Measurements from ENCODE around the gene NNMT. TPM values are rescaled to one million over a fixed set of nuclear protein-coding genes. Genes with fewer than 3 reads are reported as not detected.

The NNMT gene
- total RNA-seq, 1 experiment from 2014 or later = not detected

GRCh38 chr11:114275280-114275679, 20.9 kb upstream of the NNMT start:
- Histone ChIP-seq H3K4me1 (ENCODE audit: control insufficient read depth in 1 of 2, insufficient read depth in 2 of 2, low read length in 2 of 2) (no peaks in the 10 kb centered on the region), H3K4me3 (replicated peaks in 1 of 2; ENCODE audit: low read depth in 1 of 2, low read length in 2 of 2) (no peak overlapping the region), H2AFZ (ENCODE audit: low read depth, low read length, poor library complexity, severe bottlenecking) (no peak overlapping the region), H3K4me2 (ENCODE audit: low read length) (no peak overlapping the region), H3K36me3 (ENCODE audit: control insufficient read depth in 1 of 2, insufficient read depth in 2 of 2, low read length in 2 of 2) (no peaks in the 10 kb centered on the region), H3K27me3 (ENCODE audit: insufficient read depth, low read length) (peaks cover 40% of the 10 kb centered on the region), H3K9me2 (ENCODE audit: insufficient read depth) (no peaks in the 10 kb centered on the region), H3K79me2 (ENCODE audit: insufficient read depth, low read length) (no peaks in the 10 kb centered on the region), H3K27ac (ENCODE audit: low read depth, low read length) (no peak overlapping the region), H3K9me3 (ENCODE audit: control insufficient read depth in 1 of 2, insufficient read depth in 1 of 2, low read depth in 1 of 2, low read length in 2 of 2) (0 out of 4 replicates have a peak, but pooled peaks cover 0 to 3% of the 10 kb centered on the region in 2 experiments), H4K20me1 (ENCODE audit: insufficient read depth) (no peaks in the 10 kb centered on the region), H3K9ac (ENCODE audit: low read length) (no peak overlapping the region)
- ChIA-PET RAD21 (ENCODE audit: low non-redundant PET in 1 of 2, low total read pairs in 2 of 2, uncharacterized antibody in 2 of 2, unreplicated experiment in 2 of 2) (no interaction called here), CTCF (no interaction called here), POLR2A (no interaction called here)
- TF ChIP-seq JUND (IDR thresholded peaks at IDR 0.05) = no peak
- no peak for TF ChIP-seq SRF (IDR thresholded peaks at IDR 0.05; ENCODE audit: low read depth)
- no peak for TF ChIP-seq ZNF274 (IDR thresholded peaks at IDR 0.05; ENCODE audit: low read depth, low read length)
- TF ChIP-seq RAD21 (IDR thresholded peaks at IDR 0.05; ENCODE audit: low read depth) = no peak
- TF ChIP-seq POLR2AphosphoS5 (IDR thresholded peaks at IDR 0.05; ENCODE audit: low read depth, low read length) = no peak
- TF ChIP-seq FOSL1 (IDR thresholded peaks at IDR 0.05; ENCODE audit: low read depth) = no peak
- no peak for TF ChIP-seq REST (IDR thresholded peaks at IDR 0.05; ENCODE audit: low read depth)
- no peak for TF ChIP-seq ELF1 (IDR thresholded peaks at IDR 0.05; ENCODE audit: borderline replicate concordance, low read depth)
- TF ChIP-seq ZFX (IDR thresholded peaks at IDR 0.05) = no peak
- TF ChIP-seq CEBPB (IDR thresholded peaks at IDR 0.05; ENCODE audit: low read depth) = no peak
- intact Hi-C loops (cut with micrococcal nuclease) = no loop called here
- ATAC-seq (no peak), DNase-seq (ENCODE audit: low read depth, low spot score) (no peak)
- BruUV-seq (replicated peaks) = no TSS peak

Measured in HCT116 (cell line).